Keratinocyte (primary cell): ENCODE results near the gene KRT23.

Experiments used
- CTCF ChIP-seq, 3 experiments: IDR thresholded peaks in 1 of 3; conservative IDR thresholded peaks in 1 of 3; optimal IDR thresholded peaks in 1 of 3; 2 replicates in 2 of 3; 3 replicates in 1 of 3; pipeline versions ENCODE3 to v1.5.1; 2011; ENCODE audit warnings: low read length in 3 of 3, mild to moderate bottlenecking in 3 of 3, moderate library complexity in 2 of 3, control low read depth in 1 of 3, inconsistent platforms in 1 of 3; ENCODE audit not compliant: insufficient read depth in 2 of 3; ENCODE audit errors: extremely low read depth in 1 of 3
- EZH2 ChIP-seq: IDR thresholded peaks from one replicate; pipeline ENCODE4 v1.6.1; 2012; ENCODE audit warnings: inconsistent platforms, mild to moderate bottlenecking, low read length, moderate library complexity

- TF ChIP-seq CTCF (optimal IDR thresholded peaks at IDR 0.05 in 1 of 3, IDR thresholded peaks at IDR 0.05 in 1 of 3, conservative IDR thresholded peaks at IDR 0.05 in 1 of 3; ENCODE audit: extremely low read depth in 1 of 3, insufficient read depth in 2 of 3, low read length in 3 of 3) (no peak), EZH2 (no peak)
Observed at GRCh38 chr17:40951011-40951622, 13.7 kb upstream of the KRT23 start.
